MV-4-11 (cell line): ENCODE results near the gene RBM4B.
A peak's percentile ranks its signal among the peaks of the same experiment; 100 is the strongest.

ENCODE experiments used
- DNase-seq: peaks from one replicate; lab custom pipeline; 2025; lab: John Stamatoyannopoulos, UW

The RBM4B gene

GRCh38 chr11:66706989-66707388 is 29.3 kb upstream of the RBM4B start:
- no peak for DNase-seq

GRCh38 chr11:66705587-66706335 is 28.1 kb upstream of the RBM4B start:
- no peak for DNase-seq

DNA sequence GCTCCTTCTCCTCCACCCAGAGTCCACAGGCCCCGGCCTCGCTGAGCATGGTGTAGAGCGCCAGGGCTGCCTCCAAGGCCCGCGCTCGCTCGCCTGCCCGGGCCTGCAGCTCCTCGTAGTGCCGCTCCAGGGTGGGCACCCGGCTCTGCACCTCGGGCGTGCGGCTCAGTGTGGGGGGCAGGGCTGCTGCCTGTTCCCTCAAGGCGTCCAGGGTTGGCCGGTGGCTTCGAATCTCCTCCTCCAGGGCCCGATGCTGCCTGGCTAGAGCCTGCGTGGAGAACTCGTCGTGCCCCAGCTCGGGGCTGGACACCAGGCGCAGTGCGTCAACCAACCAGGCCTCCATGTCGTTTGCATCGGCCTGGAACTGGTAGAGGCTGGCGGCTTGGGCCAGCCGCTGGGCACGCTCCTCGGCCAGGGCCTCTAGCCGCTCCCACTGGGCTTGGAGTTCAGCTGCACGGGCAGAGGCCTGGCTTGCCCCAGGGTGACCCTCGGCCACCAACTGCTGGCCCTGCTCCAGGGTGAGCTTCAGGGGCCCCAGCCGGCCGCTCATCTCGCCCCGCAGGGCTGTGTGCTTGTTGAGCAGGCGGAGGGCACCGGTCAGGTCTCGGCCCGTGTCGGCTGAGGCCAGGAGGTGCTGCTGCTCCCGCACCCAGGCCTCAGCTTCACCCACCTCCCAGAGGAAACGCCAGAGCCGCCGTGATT is 27.1 kb upstream of the RBM4B start:
- no peak for DNase-seq

GRCh38 chr11:66701432-66702240 is 23.9 kb upstream of the RBM4B start:
- DNase-seq = no peak

- DNase-seq = no peak
Observed at GRCh38 chr11:66700742-66701141, 23.1 kb upstream of the RBM4B start.

DNA sequence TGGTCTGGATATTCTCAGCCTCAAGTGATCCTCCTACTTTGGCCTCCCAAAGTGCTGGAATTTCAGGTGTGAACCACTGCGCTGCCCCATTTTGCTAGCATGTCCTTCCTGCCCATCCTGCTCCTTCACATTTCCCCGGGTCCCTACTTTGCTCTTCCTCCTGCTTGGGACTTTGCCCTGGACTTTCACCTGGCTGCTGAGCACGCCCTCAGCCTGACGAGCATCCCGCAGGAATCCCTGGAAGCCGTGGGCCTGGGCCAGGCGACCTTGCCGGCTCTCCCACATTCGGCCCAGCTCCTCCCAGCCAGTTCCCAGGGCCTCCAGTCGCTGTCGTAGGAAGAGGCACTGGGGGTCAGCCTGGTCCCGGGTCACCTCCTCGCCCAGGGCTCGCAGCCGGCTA is 22.6 kb upstream of the RBM4B start:
- DNase-seq = no peak

GRCh38 chr11:66698491-66698890 is 20.8 kb upstream of the RBM4B start:
- no peak for DNase-seq

- no peak for DNase-seq
Observed at GRCh38 chr11:66697988-66698387, 20.3 kb upstream of the RBM4B start.

- DNase-seq = no peak
Observed at GRCh38 chr11:66696146-66696545, 18.5 kb upstream of the RBM4B start.

- DNase-seq = peak; percentile 85
Observed at GRCh38 chr11:66694732-66695207, 17.1 kb upstream of the RBM4B start.

GRCh38 chr11:66694056-66694410 is 16.3 kb upstream of the RBM4B start:
- DNase-seq = no peak

DNA sequence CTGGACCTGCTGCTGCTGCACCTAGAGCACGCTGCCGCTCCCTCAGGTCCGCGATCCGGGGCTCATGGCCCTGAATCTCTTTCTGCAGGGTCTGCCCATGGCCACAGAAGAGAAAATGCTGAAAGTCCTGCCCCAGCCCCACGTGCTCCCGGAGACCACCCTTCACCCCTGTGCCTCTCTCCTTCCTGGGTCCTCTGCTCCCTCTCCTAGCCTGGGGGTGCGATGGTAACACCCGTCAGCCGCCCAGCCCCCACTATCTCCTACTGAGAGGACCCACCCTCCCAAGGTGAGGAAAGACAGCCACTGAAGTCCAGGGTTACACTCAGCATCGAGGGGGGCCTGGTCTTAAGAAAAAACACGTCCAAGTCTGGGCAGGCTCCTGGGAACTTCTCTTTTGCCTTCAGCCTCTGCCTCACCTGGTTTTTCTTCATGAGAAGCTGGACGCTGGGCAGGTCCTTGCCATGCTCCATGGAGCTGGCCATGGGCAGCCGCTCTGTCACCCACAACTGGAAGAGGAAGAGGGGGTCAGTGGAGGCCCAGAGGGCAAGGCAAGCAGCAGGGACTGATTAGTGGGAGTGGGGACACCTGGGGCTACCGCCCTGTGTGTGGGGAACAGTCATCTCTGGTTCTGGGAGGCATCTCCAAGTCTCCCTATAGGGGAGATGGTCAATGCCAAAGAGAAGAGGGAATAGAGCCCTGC is 15.8 kb upstream of the RBM4B start:
- no peak for DNase-seq

GRCh38 chr11:66692871-66693331 is 15.2 kb upstream of the RBM4B start:
- DNase-seq = no peak

DNA sequence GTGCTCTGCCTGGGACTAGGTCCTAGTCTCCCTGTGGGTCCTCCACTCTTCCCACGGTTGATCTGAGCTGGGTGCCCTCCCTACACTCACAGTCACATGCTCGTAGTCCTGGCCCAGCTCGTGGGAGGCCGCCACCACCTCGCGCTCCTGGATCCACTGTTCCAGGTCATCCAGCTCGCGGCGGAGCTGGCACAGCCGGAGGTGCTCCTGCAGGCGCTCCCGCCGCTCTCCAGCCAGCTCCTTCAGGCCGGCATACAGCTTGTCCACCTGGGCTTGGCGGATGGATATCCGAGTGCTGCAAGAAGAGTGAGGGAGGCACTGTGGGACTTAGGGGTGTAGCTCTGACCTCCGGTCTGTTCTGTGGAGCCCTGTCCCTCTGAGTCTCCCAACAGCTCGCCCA is 14.8 kb upstream of the RBM4B start:
- DNase-seq = no peak

GRCh38 chr11:66691311-66691980 is 13.8 kb upstream of the RBM4B start:
- no peak for DNase-seq

DNA sequence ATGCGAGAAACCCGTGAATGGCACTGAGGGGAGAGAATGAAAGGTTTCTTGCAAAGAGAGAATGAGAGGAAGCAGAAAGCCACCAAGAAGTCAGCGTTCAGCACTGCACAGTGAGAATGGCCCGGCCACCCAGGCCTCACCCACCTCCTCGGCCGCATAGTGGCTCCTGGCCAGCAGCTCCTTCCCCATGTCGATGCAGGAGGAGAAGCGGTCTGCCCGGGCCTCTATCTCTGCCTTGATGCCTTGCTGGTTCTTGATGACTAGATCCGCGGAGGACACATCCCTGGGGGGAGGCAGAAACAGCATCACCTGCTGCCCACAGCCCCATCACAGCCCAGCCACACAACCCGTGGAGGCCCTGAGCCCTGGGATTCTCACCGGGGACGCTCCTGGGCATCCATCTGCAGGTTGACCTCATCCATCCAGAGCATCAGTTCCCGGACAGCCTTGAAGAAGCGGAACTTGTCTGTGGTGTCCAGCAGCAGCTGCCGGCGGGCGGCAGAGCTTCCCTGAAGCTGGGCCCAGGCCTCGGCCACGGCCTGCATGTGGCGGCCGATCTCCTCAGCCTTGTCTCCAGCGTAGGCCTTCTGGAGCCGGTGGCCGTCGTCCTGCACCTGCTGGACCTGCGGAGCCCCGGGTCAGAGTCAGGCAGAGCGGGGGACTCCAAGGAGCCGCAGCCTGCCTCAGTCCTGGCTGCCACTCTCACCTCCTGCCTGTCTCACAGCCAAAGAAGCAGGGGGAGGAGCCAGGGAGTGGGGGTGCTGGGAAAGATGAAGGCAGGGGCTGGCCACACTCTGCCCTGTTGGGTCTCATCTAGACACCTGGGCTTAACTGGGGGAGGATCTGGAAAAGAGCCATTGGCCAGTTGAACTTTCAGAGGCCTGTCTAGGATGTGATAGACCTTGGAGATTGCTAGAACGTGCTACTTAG is 12.2 kb upstream of the RBM4B start:
- no peak for DNase-seq

DNA sequence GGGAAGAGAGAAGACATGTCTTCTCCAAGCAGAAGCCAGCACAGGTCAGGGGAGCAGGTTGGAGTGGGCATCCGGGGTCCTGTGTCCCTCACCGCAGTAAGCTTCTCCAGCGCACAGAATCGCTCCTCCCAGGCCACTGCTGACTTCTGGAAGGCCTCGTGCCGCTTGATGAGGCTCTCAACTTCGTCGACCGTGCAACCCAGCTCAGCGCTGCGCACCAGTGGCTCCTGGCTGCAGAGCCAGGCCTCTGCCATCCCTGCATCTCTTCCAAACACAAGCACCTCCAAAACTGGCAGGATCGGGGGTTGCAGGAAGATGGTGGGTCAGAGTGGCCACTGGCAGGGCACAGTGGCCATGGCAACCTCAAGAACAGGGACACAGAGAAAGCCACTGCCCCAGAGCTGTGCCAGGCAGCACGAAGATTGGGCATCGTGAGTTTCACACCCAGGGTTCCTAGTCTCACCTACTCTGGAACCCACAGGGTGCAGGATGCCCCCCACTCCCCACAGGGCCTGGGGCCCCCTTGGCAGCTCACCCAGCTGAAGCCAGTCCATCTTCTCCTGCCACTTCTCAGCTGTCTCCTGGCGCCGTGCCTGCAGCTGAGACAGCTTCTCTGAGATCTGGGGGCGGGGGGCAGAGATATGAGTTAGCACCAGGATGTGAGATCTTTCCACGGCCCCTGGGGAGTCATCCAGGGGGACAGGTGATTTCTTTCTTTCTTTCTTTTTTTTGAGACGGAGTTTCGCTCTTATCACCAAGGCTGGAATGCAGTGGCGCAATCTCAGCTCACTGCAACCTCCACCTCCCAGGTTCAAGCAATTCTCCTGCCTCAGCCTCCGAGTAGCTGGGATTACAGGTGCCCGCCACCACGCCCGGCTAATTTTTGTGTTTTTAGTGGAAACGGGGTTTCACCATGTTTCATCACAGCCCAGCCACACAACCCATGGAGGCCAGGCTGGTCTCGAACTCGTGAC is 11.2 kb upstream of the RBM4B start:
- DNase-seq = no peak

DNA sequence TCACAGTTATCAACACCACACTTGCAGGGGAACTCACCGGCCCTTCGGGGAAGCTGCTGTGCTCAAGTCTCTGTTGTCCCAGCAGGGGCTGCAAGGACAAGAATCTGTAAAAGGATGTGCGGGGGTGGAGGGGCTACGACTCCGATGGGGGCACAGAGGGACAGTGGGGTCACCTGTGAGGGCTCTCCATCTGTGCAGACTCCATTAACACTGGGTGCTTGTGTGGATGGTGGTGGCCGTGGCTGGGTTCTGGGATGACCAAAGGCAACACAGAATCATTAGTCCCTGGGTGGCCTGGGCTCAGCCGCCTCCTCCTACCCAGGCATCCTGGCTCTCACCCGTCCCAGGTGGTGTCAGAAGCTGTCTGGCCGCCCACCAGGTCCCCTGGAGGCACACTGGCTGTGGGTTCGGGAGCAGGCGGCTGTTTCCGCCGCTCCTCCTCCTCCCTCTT is 10.2 kb upstream of the RBM4B start:
- DNase-seq = no peak
